Gastrocnemius medialis (tissue), 4 donors: Measurements from ENCODE around the gene GVQW3.

Experiments
- POLR2A ChIP-seq, 2 donors: fragments of 450-650 bp; IDR thresholded peaks; one replicate each; pipeline ENCODE4 v1.6.1; 2017; ENCODE audit warnings: antibody characterized with exemption in 2 of 2, mild to moderate bottlenecking in 2 of 2, moderate library complexity in 2 of 2
- TF ChIP-seq, protein P1 (sequence below), 5 experiments: fragments of 450-650 bp in 3 of 5; fragments of 200-600 bp in 2 of 5; sonication (generic) in 2 of 5; IDR thresholded peaks in 4 of 5; conservative IDR thresholded peaks in 1 of 5; 1 replicate in 4 of 5; 2 replicates in 1 of 5; pipeline ENCODE4 v1.5.1; 2016 to 2019; ENCODE audit warnings: antibody characterized with exemption in 5 of 5, mild to moderate bottlenecking in 3 of 5, moderate library complexity in 3 of 5

DNA sequence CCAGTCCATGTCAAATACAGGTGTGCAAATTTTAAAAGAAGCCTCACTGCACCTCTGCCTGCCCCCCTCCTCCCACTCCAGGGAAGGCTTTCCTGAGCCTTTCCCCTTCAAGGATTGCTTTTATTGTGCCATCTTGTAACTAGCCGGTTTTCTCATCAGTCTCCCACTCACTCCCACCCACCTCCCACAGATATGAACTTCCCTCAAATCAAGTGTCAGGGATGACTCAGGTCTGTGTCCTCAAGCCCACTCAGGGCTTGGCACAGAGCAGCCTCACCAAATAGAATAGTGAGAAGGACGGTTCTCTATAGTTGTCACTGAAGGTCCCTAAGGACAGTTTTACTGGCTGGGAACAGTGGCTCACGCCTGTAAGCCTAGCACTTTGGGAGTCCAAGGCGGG lies 43.2 kb upstream of the GVQW3 start:
- TF ChIP-seq, protein P1, sequence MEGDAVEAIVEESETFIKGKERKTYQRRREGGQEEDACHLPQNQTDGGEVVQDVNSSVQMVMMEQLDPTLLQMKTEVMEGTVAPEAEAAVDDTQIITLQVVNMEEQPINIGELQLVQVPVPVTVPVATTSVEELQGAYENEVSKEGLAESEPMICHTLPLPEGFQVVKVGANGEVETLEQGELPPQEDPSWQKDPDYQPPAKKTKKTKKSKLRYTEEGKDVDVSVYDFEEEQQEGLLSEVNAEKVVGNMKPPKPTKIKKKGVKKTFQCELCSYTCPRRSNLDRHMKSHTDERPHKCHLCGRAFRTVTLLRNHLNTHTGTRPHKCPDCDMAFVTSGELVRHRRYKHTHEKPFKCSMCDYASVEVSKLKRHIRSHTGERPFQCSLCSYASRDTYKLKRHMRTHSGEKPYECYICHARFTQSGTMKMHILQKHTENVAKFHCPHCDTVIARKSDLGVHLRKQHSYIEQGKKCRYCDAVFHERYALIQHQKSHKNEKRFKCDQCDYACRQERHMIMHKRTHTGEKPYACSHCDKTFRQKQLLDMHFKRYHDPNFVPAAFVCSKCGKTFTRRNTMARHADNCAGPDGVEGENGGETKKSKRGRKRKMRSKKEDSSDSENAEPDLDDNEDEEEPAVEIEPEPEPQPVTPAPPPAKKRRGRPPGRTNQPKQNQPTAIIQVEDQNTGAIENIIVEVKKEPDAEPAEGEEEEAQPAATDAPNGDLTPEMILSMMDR (IDR thresholded peaks at IDR 0.05 in 4 of 5, conservative IDR thresholded peaks at IDR 0.05 in 1 of 5): no peak
- no peak for TF ChIP-seq POLR2A (IDR thresholded peaks at IDR 0.05)
